GM12872 (cell line): ENCODE data around the gene EEF1A2.

Experiments
- CTCF ChIP-seq: IDR thresholded peaks from 3 replicates; pipeline ENCODE4 v1.5.1; 2011; ENCODE audit warnings: low read depth, mild to moderate bottlenecking, low read length, moderate library complexity; ENCODE audit not compliant: insufficient read depth

EEF1A2 gene

GRCh38 chr20:63477061-63477616 is 21.7 kb downstream of the EEF1A2 start:
- no peak for TF ChIP-seq CTCF

DNA sequence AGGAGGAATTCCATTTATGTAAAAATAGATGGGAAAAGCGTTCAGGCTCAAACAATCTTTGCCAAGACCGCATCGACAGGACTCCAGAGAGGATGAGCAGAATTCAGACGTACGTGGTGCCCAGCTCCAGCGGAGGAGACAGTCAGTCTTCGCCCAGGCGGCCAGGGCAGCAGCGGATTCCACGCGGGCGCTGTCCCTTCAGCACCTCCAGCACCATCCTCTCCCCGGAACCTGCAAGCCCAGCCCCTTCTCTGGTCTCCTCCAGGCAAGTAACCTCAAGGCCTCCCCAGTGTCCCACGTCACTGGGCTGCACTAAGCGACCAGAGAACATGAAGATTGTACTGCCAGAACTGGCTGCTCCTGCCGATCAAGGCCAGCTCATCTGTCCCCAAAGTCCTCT is 23.7 kb downstream of the EEF1A2 start:
- TF ChIP-seq CTCF, result no peak

GRCh38 chr20:63473555-63474449 is 25.1 kb downstream of the EEF1A2 start:
- no peak for TF ChIP-seq CTCF

GRCh38 chr20:63472862-63473390 is 26.0 kb downstream of the EEF1A2 start:
- no peak for TF ChIP-seq CTCF

GRCh38 chr20:63471981-63472831 is 26.7 kb downstream of the EEF1A2 start, which contains the start of gene KCNQ2:
TSS of gene KCNQ2 (minus strand) at chr20:63472655. CDS start at chr20:63472463, 192 bp downstream.
- TF ChIP-seq CTCF, result no peak

DNA sequence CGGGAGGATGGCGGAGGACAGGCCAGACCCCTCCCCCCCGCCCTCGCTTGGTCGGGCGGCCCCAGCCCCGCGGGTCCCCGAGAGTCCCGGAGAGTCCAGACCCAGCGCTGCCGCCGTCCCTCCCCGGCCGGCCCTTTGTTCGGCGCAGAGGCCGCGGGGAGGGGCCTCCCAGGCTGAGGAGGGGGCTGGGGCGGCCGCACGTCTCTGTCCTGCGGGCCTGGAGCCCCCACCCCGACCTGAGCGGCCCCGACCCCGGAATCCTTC is 27.2 kb downstream of the EEF1A2 start:
- no peak for TF ChIP-seq CTCF

DNA sequence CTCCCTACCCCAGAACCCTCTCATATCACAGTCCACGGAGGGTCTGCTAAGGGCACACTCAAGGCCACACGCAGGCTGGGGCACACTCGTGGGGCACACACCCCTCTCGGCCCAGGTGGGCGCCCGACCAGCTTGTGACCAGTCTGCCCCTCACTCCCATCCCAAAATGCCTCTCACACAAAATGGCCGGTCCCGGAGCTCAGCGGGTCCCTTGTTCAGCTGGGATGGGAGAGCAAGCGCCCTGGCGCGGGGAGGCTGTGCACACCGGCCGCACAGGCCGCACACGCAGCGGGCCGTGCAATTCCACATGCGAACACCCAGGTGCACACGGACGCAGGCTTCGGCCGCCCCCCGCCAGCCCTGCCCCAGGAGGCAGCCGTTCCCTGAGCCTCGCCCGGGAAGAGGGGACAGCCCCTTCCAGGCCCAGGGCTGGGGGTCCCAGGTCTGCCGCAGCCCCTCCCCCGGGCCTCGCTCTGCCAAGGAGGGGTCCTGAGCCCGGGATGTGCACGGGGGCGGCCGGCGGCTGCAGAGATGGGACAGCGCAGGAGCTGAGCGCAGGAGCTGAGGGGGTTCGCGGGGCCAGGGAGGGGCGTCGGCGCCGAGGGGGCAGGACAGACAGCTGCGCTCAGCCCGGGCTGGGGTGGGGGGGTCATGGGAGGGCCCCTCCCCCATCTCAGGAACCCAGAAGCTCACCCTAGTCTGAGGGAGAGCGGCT is 27.7 kb downstream of the EEF1A2 start:
- TF ChIP-seq CTCF, result no peak
